ENCODE results near the gene PTH1R.

- TF ChIP-seq POLR2A (IDR thresholded peaks at IDR 0.05) (no peak), CTCF (IDR thresholded peaks at IDR 0.05) (no peak)
Observed at GRCh38 chr3:46831316-46831715, 46.2 kb upstream of the PTH1R start.

Data from testis (tissue), 2 donors.